OCI-LY7 (cell line): ENCODE measurements around the gene ZNHIT3. TPM values are rescaled to one million over a fixed set of nuclear protein-coding genes. Genes with fewer than 3 reads are reported as not detected.
A peak's percentile ranks its signal among the peaks of the same experiment; 100 is the strongest.

ENCODE experiments used
- BruUV-seq: library from RNA; stranded (reverse); fragments of 400-500 nt; replicated peaks from 2 replicates; lab custom pipeline; 2021; lab: Mats Ljungman, UMichigan
- CTCF ChIA-PET: fragments of 300-600 bp; sonication (Branson Sonifier 250); formaldehyde crosslinking; loops from one replicate; lab custom pipeline; 2022; ENCODE audit warnings: antibody characterized with exemption; ENCODE audit not compliant: unreplicated experiment; lab: Charles Lee
- POLR2A ChIA-PET: fragments of 300-600 bp; sonication (Branson Sonifier 250); formaldehyde crosslinking; loops from one replicate; lab custom pipeline; 2022; ENCODE audit warnings: antibody characterized with exemption; lab: Charles Lee
- DNase-seq: peaks from one replicate; pipeline ENCODE4 v3.0.0-alpha.2; 2015; ENCODE audit warnings: low spot score
- H2AFZ ChIP-seq: fragments of 200-600 bp; sonication (generic), shearing (Covaris generic); 2 replicates; pipeline ENCODE4 v1.6.1; 2014; ENCODE audit warnings: mild to moderate bottlenecking, antibody characterized with exemption, low read length, moderate library complexity
- H3K27ac ChIP-seq: fragments of 200-600 bp; sonication (generic); 2 replicates; pipeline ENCODE4 v1.5.1; 2014; ENCODE audit warnings: mixed run types, low read depth, mild to moderate bottlenecking, moderate library complexity, low read length, inconsistent platforms; ENCODE audit not compliant: poor library complexity, severe bottlenecking
- H3K36me3 ChIP-seq: fragments of 200-600 bp; sonication (generic); 2 replicates; pipeline ENCODE4 v1.6.1; 2014; ENCODE audit warnings: mild to moderate bottlenecking, antibody characterized with exemption, low read length, moderate library complexity, mixed read lengths; ENCODE audit not compliant: insufficient read depth
- H3K4me1 ChIP-seq: fragments of 200-600 bp; sonication (generic); 2 replicates; pipeline ENCODE4 v1.5.1; 2014; ENCODE audit warnings: mild to moderate bottlenecking, low read length; ENCODE audit not compliant: insufficient read depth, poor library complexity, severe bottlenecking
- H3K4me2 ChIP-seq: fragments of 200-600 bp; sonication (generic); 2 replicates; pipeline ENCODE4 v1.6.1; 2014; ENCODE audit warnings: mild to moderate bottlenecking, low read length
- H3K4me3 ChIP-seq: fragments of 200-600 bp; sonication (generic); 2 replicates; pipeline ENCODE4 v1.5.1; 2014; ENCODE audit warnings: mild to moderate bottlenecking, low read depth, low read length; ENCODE audit not compliant: poor library complexity, severe bottlenecking
- H3K79me2 ChIP-seq: fragments of 200-600 bp; sonication (generic); 2 replicates; pipeline ENCODE4 v1.6.1; 2016; ENCODE audit warnings: low read depth, mild to moderate bottlenecking, low read length, moderate library complexity, mixed read lengths; ENCODE audit not compliant: insufficient read depth
- H3K9me2 ChIP-seq: fragments of 200-600 bp; sonication (generic); 2 replicates; pipeline ENCODE4 v1.6.1; 2016; ENCODE audit warnings: mild to moderate bottlenecking, low read length, mixed read lengths; ENCODE audit not compliant: insufficient read depth
- H3K9me3 ChIP-seq: fragments of 200-600 bp; sonication (generic); 2 replicates; pipeline ENCODE4 v1.6.1; 2014; ENCODE audit warnings: mild to moderate bottlenecking, mixed run types, low read length, mixed read lengths
- H4K20me1 ChIP-seq: fragments of 200-600 bp; sonication (generic); 2 replicates; pipeline ENCODE4 v1.6.1; 2014; ENCODE audit warnings: mild to moderate bottlenecking, antibody characterized with exemption, low read length, moderate library complexity, mixed read lengths; ENCODE audit not compliant: insufficient read depth
- EZH2phosphoT487 ChIP-seq: fragments of 200-600 bp; sonication (generic); IDR thresholded peaks from 2 replicates; pipeline ENCODE4 v1.6.1; 2018; ENCODE audit warnings: low read depth, borderline replicate concordance, mild to moderate bottlenecking, mixed run types, antibody characterized with exemption, low read length, moderate library complexity, mixed read lengths
- intact Hi-C: fragments of 100-400 bp; cut with micrococcal nuclease; formaldehyde crosslinking; loops from one replicate; pipeline ENCODE4 v1.10.0; 2022; ENCODE audit not compliant: unreplicated experiment
- total RNA-seq, 2 experiments: library from RNA; depleted of rRNA in 1 of 2; stranded (reverse); fragments of >200 nt in 1 of 2; shearing (Covaris generic) in 1 of 2; gene quantifications; 2 replicates each; pipeline ENCODE4 v1.2.3, GENCODE V29; 2014 to 2022
- TF ChIP-seq, protein P1 (sequence below): fragments of 200-600 bp; sonication (generic); conservative IDR thresholded peaks from 2 replicates; pipeline ENCODE4 v1.5.1; 2014; ENCODE audit warnings: mild to moderate bottlenecking, antibody characterized with exemption, low read length, moderate library complexity, mixed read lengths

ZNHIT3 gene
- total RNA-seq, 2 experiments from 2014 or later, result 40.4 to 47.7 TPM

- Histone ChIP-seq H3K9me3 (no peaks in the 10 kb centered on the region), H3K27ac (no peak overlapping the region), H3K4me1 (no peaks in the 10 kb centered on the region), H3K36me3 (peaks cover 95% of the 10 kb centered on the region), H2AFZ (no peak overlapping the region), H3K4me2 (no peak overlapping the region), H3K79me2 (no peaks in the 10 kb centered on the region), H3K4me3 (no peak overlapping the region), H4K20me1 (no peaks in the 10 kb centered on the region), H3K9me2 (no peaks in the 10 kb centered on the region)
- ChIA-PET CTCF (no interaction called here), POLR2A (no interaction called here)
- BruUV-seq, result no TSS peak
- TF ChIP-seq, protein P1, sequence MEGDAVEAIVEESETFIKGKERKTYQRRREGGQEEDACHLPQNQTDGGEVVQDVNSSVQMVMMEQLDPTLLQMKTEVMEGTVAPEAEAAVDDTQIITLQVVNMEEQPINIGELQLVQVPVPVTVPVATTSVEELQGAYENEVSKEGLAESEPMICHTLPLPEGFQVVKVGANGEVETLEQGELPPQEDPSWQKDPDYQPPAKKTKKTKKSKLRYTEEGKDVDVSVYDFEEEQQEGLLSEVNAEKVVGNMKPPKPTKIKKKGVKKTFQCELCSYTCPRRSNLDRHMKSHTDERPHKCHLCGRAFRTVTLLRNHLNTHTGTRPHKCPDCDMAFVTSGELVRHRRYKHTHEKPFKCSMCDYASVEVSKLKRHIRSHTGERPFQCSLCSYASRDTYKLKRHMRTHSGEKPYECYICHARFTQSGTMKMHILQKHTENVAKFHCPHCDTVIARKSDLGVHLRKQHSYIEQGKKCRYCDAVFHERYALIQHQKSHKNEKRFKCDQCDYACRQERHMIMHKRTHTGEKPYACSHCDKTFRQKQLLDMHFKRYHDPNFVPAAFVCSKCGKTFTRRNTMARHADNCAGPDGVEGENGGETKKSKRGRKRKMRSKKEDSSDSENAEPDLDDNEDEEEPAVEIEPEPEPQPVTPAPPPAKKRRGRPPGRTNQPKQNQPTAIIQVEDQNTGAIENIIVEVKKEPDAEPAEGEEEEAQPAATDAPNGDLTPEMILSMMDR, result no peak
- no peak for TF ChIP-seq EZH2phosphoT487
- DNase-seq, result no peak
- intact Hi-C loops, result no loop called here
These were observed 24.2 kb downstream of the ZNHIT3 start for GRCh38 chr17:36510636-36511035.

GRCh38 chr17:36511216-36511615 lies 24.7 kb downstream of the ZNHIT3 start:
- ChIA-PET CTCF (no interaction called here), POLR2A (no interaction called here)
- no peaks in the 10 kb centered on the region for H3K4me1 ChIP-seq
- H3K27ac ChIP-seq, result no peak overlapping the region
- intact Hi-C loops, result no loop called here
- H3K9me3 ChIP-seq, result no peaks in the 10 kb centered on the region
- H4K20me1 ChIP-seq, result no peaks in the 10 kb centered on the region
- DNase-seq, result no peak
- H3K4me2 ChIP-seq, result no peak overlapping the region
- BruUV-seq, result no TSS peak
- no peak overlapping the region for H3K4me3 ChIP-seq
- no peaks in the 10 kb centered on the region for H3K9me2 ChIP-seq
- peaks cover 95% of the 10 kb centered on the region for H3K36me3 ChIP-seq
- H3K79me2 ChIP-seq, result no peaks in the 10 kb centered on the region
- TF ChIP-seq, protein P1, result no peak
- TF ChIP-seq EZH2phosphoT487, result no peak
- no peak overlapping the region for H2AFZ ChIP-seq

DNA sequence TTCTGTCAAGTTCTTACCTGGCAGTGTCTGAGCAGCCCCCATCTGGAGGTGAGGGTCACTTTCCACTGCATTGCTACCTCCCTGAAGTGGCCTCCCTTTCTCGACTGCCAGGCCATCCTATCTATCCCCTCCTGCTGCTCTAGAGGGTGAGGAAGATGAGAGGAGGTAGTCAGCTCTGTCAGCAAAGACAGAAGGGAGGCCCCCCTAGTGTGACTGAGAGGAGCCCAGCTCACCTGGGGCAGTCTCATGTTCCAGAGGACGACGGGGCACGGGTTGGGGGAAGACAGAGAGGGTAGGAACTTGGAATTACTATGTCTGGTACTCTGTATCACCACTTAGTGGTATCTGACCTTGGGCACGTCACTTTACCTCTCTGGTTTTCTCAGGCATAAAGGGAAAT lies 26.2 kb downstream of the ZNHIT3 start:
- H3K9me3 ChIP-seq, result no peaks in the 10 kb centered on the region
- peaks cover 2% of the 10 kb centered on the region for H3K4me1 ChIP-seq
- H4K20me1 ChIP-seq, result no peaks in the 10 kb centered on the region
- ChIA-PET CTCF (no interaction called here), POLR2A (no interaction called here)
- H2AFZ ChIP-seq, result no peak overlapping the region
- TF ChIP-seq, protein P1, result no peak
- no peak for TF ChIP-seq EZH2phosphoT487
- H3K9me2 ChIP-seq, result no peaks in the 10 kb centered on the region
- H3K79me2 ChIP-seq, result no peaks in the 10 kb centered on the region
- no peak for DNase-seq
- no peak overlapping the region for H3K4me2 ChIP-seq
- peaks cover 95% of the 10 kb centered on the region for H3K36me3 ChIP-seq
- H3K4me3 ChIP-seq, result no peak overlapping the region
- H3K27ac ChIP-seq, result no peak overlapping the region
- intact Hi-C loops, result no loop called here
- BruUV-seq, result TSS peak; percentile 15
